ENCODE results near the gene AHRR.
"Not testable (repeated sequence)": the region's sequence is repeated elsewhere in the genome, so short reads cannot be mapped to it uniquely, and the experiment has no call there.

DNA sequence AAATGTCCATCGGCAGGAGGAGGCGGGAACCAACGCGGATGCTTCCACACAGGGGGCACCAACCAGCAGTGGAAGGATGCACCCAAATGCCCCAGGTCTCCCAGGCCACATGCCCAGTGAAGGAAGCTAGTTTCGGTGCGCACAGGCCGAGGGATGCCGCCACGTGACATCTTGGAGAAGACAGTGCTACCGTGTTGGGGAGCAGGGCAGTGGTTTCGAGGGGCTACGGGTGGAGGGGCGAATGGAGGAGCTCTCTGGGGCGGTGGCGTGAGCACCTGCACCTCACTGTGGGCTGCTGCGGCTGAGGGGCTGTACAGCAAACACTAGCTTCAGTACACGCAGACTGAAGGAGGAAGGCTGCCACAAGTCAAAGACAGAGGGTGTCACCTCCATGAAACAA lies 26.7 kb upstream of the AHRR start:
- TF ChIP-seq HNRNPK (IDR thresholded peaks at IDR 0.05; ENCODE audit: low read depth, low read length, poor library complexity, severe bottlenecking); MXI1 (IDR thresholded peaks at IDR 0.05; ENCODE audit: low read depth, low read length); SREBF1 (IDR thresholded peaks at IDR 0.05; ENCODE audit: borderline replicate concordance, low read depth, low read length); ZC3H4 (CRISPR knock-in tag; IDR thresholded peaks at IDR 0.05; ENCODE audit: borderline replicate concordance); E2F3 (CRISPR knock-in tag; IDR thresholded peaks at IDR 0.05); GABPB2 (CRISPR knock-in tag; conservative IDR thresholded peaks at IDR 0.05); MAZ (CRISPR knock-in tag; conservative IDR thresholded peaks at IDR 0.05 in 1 of 2, IDR thresholded peaks at IDR 0.05 in 1 of 2); NFATC3 (IDR thresholded peaks at IDR 0.05): not testable (repeated sequence)
- TF ChIP-seq, protein P1, sequence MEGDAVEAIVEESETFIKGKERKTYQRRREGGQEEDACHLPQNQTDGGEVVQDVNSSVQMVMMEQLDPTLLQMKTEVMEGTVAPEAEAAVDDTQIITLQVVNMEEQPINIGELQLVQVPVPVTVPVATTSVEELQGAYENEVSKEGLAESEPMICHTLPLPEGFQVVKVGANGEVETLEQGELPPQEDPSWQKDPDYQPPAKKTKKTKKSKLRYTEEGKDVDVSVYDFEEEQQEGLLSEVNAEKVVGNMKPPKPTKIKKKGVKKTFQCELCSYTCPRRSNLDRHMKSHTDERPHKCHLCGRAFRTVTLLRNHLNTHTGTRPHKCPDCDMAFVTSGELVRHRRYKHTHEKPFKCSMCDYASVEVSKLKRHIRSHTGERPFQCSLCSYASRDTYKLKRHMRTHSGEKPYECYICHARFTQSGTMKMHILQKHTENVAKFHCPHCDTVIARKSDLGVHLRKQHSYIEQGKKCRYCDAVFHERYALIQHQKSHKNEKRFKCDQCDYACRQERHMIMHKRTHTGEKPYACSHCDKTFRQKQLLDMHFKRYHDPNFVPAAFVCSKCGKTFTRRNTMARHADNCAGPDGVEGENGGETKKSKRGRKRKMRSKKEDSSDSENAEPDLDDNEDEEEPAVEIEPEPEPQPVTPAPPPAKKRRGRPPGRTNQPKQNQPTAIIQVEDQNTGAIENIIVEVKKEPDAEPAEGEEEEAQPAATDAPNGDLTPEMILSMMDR (IDR thresholded peaks at IDR 0.05 in 2 of 3, conservative IDR thresholded peaks at IDR 0.05 in 1 of 3; ENCODE audit: insufficient read depth in 2 of 3, low read depth in 1 of 3, low read length in 3 of 3): not testable (repeated sequence)
